HepG2 (cell line): ENCODE results near the gene SLC29A1.
A peak's percentile ranks its signal among the peaks of the same experiment; 100 is the strongest.

Source experiments
- CTCF ChIP-seq: sonication (generic); formaldehyde crosslinking; IDR thresholded peaks from 2 replicates; pipeline ENCODE4 v1.5.0; 2020; ENCODE audit warnings: mild to moderate bottlenecking, missing genetic modification reagents, moderate library complexity
- FOXM1 ChIP-seq: sonication (generic); formaldehyde crosslinking; IDR thresholded peaks from 2 replicates; pipeline ENCODE4 v1.5.0; 2020; ENCODE audit warnings: missing genetic modification reagents
- KAT8 ChIP-seq: IDR thresholded peaks from 2 replicates; pipeline ENCODE4 v1.6.1; 2016; ENCODE audit warnings: missing genetic modification reagents, missing compliant biosample characterization
- MAFK ChIP-seq, 2 experiments: IDR thresholded peaks in 1 of 2; conservative IDR thresholded peaks in 1 of 2; 2 replicates each; pipeline ENCODE4 v1.6.1; 2011; ENCODE audit warnings: improper control_type of control experiment in 2 of 2, low read length in 2 of 2
- POGK ChIP-seq: sonication (generic); formaldehyde crosslinking; conservative IDR thresholded peaks from 2 replicates; pipeline ENCODE4 v1.8.0; 2022; ENCODE audit warnings: mild to moderate bottlenecking, moderate library complexity, missing genetic modification reagents
- POLR2A ChIP-seq, 2 experiments: IDR thresholded peaks; 2 replicates each; pipeline ENCODE4 v1.6.1; 2011; ENCODE audit warnings: low read depth in 2 of 2, low read length in 2 of 2, mild to moderate bottlenecking in 1 of 2, moderate library complexity in 1 of 2; ENCODE audit not compliant: insufficient read depth in 1 of 2
- SMARCC2 ChIP-seq: fragments of 450-650 bp; IDR thresholded peaks from 2 replicates; pipeline ENCODE4 v1.6.1; 2017; ENCODE audit warnings: antibody characterized with exemption, mild to moderate bottlenecking
- ZBTB33 ChIP-seq: sonication (generic); formaldehyde crosslinking; IDR thresholded peaks from 2 replicates; pipeline ENCODE4 v1.4.0; 2020; ENCODE audit warnings: missing genetic modification reagents
- ZBTB37 ChIP-seq: sonication (generic); formaldehyde crosslinking; IDR thresholded peaks from 2 replicates; pipeline ENCODE4 v1.4.0; 2020; ENCODE audit warnings: mild to moderate bottlenecking, missing genetic modification reagents

- TF ChIP-seq MAFK (conservative IDR thresholded peaks at IDR 0.05 in 1 of 2, IDR thresholded peaks at IDR 0.05 in 1 of 2; ENCODE audit: low read length in 2 of 2) (no peak), KAT8 (CRISPR knock-in tag) (peak; percentile 54; the same call in 1 of the 2 replicates), POGK (CRISPR knock-in tag) (no peak), SMARCC2 (no peak), ZBTB33 (CRISPR knock-in tag) (no peak), CTCF (CRISPR knock-in tag) (peak; percentile 6; the same call in 1 of the 2 replicates), ZBTB37 (CRISPR knock-in tag) (no peak), FOXM1 (no peak), POLR2A (IDR thresholded peaks at IDR 0.05; ENCODE audit: insufficient read depth in 1 of 2, low read depth in 2 of 2, low read length in 2 of 2) (peak in 1 of 2 experiments; percentile 46; a peak in 1 of 4 replicates)
These were observed 30.9 kb upstream of the SLC29A1 start for GRCh38 chr6:44192428-44193041.
